ENCODE data around the gene KRTAP10-3.
A peak's percentile ranks its signal among the peaks of the same experiment; 100 is the strongest.
"Not testable (repeated sequence)": the region's sequence is repeated elsewhere in the genome, so short reads cannot be mapped to it uniquely, and the experiment has no call there.

DNA sequence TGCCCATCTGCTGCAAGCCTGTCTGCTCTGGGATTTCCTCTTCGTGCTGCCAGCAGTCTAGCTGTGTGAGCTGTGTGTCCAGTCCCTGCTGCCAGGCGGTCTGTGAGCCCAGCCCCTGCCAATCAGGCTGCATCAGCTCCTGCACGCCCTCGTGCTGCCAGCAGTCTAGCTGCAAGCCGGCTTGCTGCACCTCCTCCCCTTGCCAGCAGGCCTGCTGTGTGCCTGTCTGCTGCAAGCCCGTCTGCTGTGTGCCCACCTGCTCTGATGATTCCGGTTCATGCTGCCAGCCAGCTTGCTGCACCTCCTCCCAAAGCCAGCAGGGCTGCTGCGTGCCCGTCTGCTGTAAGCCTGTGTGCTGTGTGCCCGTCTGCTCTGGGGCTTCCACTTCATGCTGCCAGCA, 42.5 kb upstream of the KRTAP10-3 start:
- TF ChIP-seq CTCF (IDR thresholded peaks at IDR 0.05) = 0 out of 2 replicates have a peak, but pooled peaks have one; percentile 21
- TF ChIP-seq POLR2AphosphoS5 (IDR thresholded peaks at IDR 0.05; ENCODE audit: low read depth, low read length) = not testable (repeated sequence)
